GM18511 (cell line): ENCODE results near the gene RAB5IF.

Source experiments
- ATAC-seq: cut with Tn5 transposase; IDR thresholded peaks from one replicate; pipeline ENCODE4 v1.9.1; 2021; ENCODE audit warnings: mild to moderate bottlenecking, moderate library complexity; ENCODE audit not compliant: unreplicated experiment

Gene RAB5IF

DNA sequence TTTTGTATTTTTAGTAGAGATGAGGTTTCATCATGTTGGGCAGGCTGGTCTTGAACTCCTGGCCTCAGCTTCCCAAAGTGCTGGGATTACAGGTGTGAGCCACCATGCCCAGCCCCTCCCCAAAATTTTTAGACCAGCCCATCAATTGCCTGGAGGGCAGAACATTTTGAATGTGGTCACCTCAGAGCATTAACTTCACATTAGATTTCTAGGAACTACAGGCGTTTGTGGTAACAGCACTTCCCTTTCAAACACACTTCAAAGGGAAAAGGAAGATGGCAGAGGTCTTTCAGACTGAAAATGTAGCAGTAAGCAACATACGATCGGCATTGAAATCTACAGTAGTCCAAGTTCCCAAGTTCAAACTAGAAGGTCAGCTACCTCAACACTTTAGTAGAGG, 52.7 kb downstream of the RAB5IF start:
- ATAC-seq, result no peak
